Body of pancreas (tissue), 4 donors: ENCODE data around the gene NOL4L.

Source experiments
- POLR2A ChIP-seq, 3 donors: fragments of 450-650 bp; IDR thresholded peaks; one replicate each; pipeline ENCODE4 v1.6.1; 2016; ENCODE audit warnings: antibody characterized with exemption in 3 of 3, mild to moderate bottlenecking in 2 of 3
- TF ChIP-seq, protein P1 (sequence below), 7 experiments: fragments of 450-650 bp in 4 of 7; fragments of 200-600 bp in 3 of 7; sonication (generic) in 3 of 7; IDR thresholded peaks; one replicate each; pipeline ENCODE4 v1.5.1; 2016 to 2019; ENCODE audit warnings: antibody characterized with exemption in 7 of 7

- TF ChIP-seq, protein P1, sequence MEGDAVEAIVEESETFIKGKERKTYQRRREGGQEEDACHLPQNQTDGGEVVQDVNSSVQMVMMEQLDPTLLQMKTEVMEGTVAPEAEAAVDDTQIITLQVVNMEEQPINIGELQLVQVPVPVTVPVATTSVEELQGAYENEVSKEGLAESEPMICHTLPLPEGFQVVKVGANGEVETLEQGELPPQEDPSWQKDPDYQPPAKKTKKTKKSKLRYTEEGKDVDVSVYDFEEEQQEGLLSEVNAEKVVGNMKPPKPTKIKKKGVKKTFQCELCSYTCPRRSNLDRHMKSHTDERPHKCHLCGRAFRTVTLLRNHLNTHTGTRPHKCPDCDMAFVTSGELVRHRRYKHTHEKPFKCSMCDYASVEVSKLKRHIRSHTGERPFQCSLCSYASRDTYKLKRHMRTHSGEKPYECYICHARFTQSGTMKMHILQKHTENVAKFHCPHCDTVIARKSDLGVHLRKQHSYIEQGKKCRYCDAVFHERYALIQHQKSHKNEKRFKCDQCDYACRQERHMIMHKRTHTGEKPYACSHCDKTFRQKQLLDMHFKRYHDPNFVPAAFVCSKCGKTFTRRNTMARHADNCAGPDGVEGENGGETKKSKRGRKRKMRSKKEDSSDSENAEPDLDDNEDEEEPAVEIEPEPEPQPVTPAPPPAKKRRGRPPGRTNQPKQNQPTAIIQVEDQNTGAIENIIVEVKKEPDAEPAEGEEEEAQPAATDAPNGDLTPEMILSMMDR (IDR thresholded peaks at IDR 0.05), result no peak
- no peak for TF ChIP-seq POLR2A (IDR thresholded peaks at IDR 0.05)
These were observed 39.7 kb upstream of the NOL4L start for GRCh38 chr20:32624687-32625345.
